Right forelimb (tissue), 1 donor: ENCODE measurements around the gene ATXN7L1.
"Not testable (repeated sequence)": the region's sequence is repeated elsewhere in the genome, so short reads cannot be mapped to it uniquely, and the experiment has no call there.

Experiments
- DNase-seq: peaks from one replicate; pipeline ENCODE4 v3.0.0-alpha.2; 2018

The ATXN7L1 gene

DNA sequence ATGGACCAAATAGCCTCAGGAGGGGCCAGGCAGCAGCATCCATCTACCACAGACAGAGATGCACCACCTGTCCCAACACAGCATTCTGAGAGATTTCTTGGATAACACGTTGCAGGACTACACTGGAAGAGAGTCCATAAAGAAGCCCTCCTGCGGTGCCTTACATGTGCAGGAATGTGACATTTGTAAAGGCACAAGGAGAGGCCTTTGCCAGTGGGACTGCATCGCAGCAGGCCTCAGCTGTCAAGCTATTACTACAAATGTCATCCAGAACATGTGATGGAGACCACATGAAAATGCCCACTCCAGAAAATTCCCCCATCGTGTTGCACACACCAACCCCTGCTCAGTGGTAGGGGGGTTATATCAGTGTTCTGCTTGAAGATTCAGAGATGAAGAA lies 77.4 kb downstream of the ATXN7L1 start:
- DNase-seq, result no peak

- DNase-seq, result no peak
These were observed 78.7 kb downstream of the ATXN7L1 start for GRCh38 chr7:105797652-105798051.

- no peak for DNase-seq
These were observed 80.0 kb downstream of the ATXN7L1 start for GRCh38 chr7:105796365-105796764.

DNA sequence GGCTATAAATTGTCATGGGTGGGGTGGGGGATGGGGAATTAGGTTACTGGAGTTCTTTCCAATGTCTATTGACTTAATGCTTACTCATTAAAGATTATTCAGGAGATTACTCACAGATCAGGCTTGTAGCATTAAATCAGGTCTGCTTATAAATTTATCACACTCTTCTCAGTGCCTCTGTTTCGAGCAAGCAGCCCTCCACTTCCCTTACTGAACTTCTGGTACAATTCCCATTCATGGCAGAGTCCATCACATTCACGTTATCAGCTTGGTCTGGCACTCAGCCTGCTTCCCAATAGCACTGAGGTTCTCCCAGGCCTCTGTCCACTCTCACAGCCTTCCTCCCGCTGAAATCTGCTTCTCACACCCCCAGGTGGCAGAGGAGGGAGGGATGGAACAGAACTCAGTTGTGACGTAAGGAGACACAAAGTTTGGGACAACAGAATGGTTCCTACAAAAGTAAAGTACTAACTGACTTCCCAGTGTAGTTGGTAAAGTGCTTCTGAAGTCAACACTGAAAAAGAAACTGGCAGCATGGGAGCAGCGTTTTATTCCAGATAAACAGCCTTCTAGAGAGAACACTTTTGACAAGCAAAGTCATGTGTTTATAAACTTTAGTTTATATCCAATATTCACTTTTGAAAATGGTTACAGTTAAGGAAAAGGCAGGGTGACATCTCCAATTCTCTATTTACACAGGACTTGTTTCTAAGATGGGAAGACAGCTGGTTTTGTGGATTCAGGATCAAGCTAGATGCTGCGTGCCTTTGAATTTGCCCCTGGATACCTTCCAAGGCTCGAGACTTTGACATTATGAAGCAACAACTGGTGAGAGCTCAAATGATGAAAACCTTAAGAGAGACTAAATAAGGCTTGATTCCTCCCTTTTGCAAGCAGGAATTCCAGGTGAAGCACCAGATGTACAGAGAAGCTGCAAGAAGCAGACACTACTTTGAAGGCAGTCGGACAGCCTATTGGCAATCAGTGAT lies 81.4 kb downstream of the ATXN7L1 start:
- no peak for DNase-seq

GRCh38 chr7:105792488-105793370 lies 83.7 kb downstream of the ATXN7L1 start:
- no peak for DNase-seq

GRCh38 chr7:105791926-105792325 lies 84.5 kb downstream of the ATXN7L1 start:
- DNase-seq, result no peak

- no peak for DNase-seq
These were observed 85.4 kb downstream of the ATXN7L1 start for GRCh38 chr7:105790996-105791395.

DNA sequence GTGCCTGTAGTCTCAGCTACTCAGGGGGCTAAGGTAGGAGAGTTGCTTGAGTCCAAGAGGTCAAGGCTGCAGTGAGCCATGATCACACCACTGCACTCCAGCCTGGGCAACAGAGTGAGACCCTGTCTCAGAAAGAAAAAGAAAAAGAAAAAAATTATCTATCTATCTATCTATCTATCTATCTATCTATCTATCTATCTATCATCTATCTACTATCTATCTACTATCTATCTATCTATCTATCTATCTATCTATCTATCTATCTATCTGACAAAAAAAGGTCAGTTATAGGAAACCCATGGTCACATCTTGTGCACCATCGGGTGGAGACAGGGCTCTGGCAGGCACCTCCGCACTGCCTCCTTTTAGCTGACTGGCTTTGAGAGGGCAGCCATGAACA lies 85.9 kb downstream of the ATXN7L1 start:
- DNase-seq, result not testable (repeated sequence)

DNA sequence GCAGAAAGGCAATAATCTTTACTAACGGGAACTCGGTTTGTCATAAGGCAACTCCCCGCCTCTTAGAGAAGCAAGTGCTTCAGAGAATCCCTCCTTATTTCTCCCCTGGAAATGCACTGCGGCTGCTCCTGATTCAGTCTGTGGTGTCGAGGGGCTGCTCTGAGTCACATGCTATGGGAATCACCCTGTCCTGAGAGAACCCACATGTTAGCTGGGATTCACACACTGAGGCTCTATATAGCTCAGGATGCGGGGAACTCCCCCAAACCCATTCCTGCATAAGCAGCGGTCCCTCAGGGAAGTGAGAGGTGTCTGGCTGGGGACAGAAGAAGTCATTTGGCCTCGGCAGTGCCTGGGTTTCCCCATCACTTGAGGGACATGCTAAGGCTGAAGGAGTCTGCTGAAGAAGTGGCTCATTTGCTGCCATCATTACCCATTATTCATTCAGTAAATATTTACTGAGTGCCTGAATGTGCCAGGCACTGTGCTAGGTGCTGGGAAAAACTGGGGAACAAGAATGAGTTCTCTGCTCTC lies 87.5 kb downstream of the ATXN7L1 start:
- no peak for DNase-seq

GRCh38 chr7:105788356-105788755 lies 88.0 kb downstream of the ATXN7L1 start:
- no peak for DNase-seq

GRCh38 chr7:105787793-105788192 lies 88.6 kb downstream of the ATXN7L1 start:
- no peak for DNase-seq

- DNase-seq, result no peak
These were observed 89.6 kb downstream of the ATXN7L1 start for GRCh38 chr7:105786520-105787470.

DNA sequence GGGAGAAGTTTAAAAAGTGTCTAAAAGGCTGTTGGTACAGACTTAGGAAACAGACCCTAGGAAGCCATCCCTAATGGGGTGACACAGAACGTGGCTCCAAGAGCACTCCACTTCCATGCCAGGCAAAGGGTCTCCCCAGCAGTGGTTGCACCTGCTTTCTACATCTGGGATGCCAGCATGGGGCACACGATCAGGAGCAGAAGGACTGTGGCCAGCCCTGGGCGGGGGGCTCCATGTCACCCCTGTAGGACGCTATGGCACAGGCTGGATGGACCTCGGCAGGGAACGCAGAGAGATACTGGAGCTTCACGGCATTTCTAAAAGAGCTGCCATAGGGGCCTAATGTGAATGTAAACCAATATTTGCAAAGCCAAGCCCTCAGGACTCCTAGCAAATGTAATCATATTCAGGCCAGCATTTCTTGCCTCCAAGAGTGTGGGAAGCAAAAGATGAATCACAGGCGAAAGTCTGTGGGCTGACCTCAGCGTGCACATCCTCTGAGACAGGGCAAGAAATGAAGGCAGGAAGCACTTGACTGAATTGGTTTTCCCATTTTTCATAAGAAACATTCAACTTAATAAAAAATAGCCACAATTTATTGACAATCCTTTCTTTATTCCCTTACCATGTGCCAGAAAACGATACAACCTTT lies 93.9 kb downstream of the ATXN7L1 start:
- DNase-seq, result no peak

DNA sequence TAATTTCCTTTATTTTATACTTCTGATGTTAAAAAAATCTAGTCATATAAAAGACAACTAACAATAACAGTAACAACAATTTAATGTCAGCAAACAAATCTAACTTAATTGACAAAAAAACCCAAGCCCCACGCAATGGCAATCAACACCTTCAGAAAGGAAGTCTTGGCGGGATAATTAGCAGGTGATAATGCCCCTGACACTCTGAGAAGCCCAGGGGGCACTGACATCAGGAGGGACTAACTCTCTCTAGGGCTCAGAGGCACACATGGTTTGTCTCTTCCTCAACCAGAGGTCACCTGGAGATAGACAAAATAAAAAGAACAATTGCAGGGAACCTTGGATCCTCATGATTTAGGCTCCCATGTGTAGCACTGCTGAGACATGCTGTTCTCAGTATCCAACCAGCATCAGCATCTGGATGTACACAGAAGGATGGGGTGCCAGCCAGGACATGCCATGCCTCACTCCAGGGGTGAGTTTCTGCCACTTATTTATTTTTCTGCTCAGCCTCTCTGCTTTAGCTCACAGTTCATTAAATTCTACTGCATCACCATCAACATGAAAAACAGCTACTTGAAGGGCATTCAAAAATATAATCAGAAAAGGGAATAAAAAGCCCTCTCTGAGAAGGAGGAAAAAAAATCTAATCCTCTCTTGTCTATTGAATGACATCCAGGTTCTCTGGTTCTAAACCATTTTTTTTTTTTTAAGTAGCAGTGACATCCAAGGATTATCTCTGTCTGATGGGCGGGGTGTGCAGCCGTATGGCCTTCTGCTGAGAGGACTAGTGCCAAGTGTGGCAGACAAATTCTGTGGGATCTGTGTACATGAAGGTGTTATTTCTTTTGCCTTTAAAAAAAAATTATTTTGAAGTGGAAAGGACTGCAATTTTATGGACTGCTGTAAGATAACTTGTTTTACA lies 96.3 kb downstream of the ATXN7L1 start:
- no peak for DNase-seq

- DNase-seq, result no peak
These were observed 97.4 kb downstream of the ATXN7L1 start for GRCh38 chr7:105778956-105779355.

DNA sequence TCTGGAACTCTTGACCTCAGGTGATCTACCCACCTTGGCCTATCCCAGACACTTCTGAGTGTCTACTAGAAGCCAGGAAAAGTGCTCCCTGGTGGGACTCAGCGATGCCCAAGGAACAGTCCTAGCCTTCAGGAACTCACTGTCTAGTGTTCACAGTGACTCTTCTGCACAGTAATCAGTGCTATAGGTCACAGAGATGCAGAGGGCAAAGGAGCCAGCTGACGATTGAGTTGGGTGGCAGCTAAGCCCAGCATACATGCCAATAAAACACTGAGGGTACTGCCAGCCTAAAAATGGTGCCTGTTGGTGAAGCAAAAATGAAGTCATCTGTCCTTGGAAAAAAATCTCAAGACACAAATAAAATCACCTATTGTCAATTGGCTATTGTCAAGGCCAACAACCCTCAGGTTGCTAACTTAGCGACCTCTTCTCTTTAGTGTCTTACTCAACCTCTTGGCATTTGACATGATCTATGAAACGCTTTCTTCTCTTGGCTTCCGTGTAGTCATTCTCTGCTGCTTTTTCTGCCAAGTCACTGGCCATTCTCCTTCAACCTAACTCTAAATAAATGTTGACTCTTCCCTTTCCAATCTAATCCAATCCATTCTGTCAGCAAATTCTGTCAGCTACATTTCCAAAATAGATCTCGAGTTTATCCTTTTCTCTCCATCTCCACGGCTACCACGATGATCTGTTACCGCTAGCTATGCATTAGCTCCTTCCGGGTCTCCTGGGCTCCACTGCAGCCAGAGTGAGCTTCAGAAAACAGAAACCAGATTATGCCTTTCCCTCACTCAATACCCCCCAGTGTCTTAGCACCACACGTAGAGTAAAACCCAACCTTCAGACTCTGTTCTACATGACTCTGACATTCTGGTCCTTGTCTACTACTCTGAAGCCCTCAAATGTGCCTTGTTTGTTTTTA lies 99.2 kb downstream of the ATXN7L1 start:
- no peak for DNase-seq

GRCh38 chr7:105776068-105776790 lies 100.2 kb downstream of the ATXN7L1 start:
- no peak for DNase-seq

- no peak for DNase-seq
These were observed 100.8 kb downstream of the ATXN7L1 start for GRCh38 chr7:105775580-105775979.

GRCh38 chr7:105773030-105773460 lies 103.4 kb downstream of the ATXN7L1 start:
- DNase-seq, result no peak
